KOPT-K1 (cell line): Measurements from ENCODE around the gene PEX11B.

ENCODE experiments used
- H3K27ac ChIP-seq: fragments of 200-600 bp; sonication (generic); 2 replicates; pipeline ENCODE4 v1.5.1; 2016; ENCODE audit warnings: antibody characterized with exemption, mild to moderate bottlenecking, low read depth, low read length; ENCODE audit not compliant: poor library complexity, severe bottlenecking
- H3K36me3 ChIP-seq: fragments of 200-600 bp; sonication (generic); 2 replicates; pipeline ENCODE4 v1.5.1; 2017; ENCODE audit warnings: antibody characterized with exemption, mild to moderate bottlenecking, low read length, moderate library complexity; ENCODE audit not compliant: insufficient read depth
- H3K9me3 ChIP-seq: fragments of 200-600 bp; sonication (generic); 2 replicates; pipeline ENCODE4 v1.5.1; 2017; ENCODE audit warnings: antibody characterized with exemption, low read length, mild to moderate bottlenecking; ENCODE audit not compliant: insufficient read depth, poor library complexity, severe bottlenecking

The PEX11B gene

DNA sequence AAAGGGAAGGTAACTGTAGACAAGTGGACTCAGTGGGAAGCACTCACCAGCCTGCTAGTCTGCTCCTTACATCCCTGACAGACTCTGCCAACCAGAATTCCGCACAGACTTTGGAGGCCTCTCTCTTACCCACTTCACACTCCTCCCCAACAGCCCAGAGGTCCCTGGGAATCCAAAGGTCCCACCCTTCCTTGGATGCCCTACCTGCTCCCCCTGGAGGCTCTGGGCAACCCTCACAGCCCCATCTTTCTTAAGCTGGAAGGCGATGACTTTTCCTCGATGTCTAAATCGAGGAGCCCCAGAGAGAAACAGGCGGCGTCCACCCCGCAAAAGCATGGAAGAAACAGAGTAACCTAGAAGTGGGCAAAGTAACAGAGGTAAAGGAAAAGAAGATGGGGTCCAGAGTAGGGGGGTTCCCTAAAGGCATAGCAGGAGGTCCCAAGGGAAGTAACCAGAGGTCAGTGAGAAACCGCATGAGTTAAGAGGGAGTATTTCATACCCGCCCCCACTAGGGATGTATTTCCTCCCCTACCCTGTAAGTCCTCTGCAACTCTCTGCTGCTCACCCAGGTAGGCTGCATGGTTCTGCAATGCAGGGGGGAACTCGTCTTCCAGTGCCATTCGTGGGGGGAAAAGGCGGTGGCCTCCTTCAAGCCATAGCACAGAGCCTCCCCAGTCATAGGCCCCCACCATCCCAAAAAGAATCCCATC lies 17.1 kb downstream of the PEX11B start:
- no peak overlapping the region for H3K27ac ChIP-seq
- H3K36me3 ChIP-seq: no peaks in the 10 kb centered on the region
- no peaks in the 10 kb centered on the region for H3K9me3 ChIP-seq

DNA sequence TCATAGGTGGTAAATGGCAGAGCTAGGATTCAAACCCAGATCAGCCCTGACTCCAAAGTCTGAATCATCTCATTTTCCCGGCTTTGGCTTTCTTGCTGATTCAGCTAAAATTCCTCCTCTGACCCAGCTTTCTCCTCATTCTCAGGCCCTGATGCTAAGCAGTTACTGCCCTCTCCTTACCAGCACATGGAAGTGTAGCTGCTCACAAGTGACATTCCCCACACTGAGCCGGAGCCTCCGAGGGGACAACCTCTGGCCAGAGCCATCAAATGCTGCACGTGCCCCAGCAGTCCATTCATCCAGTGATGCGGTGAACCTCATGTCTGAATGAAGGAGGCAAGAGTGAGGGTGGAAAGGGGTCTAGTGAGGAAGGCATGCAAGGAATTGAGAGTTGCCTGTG lies 19.8 kb downstream of the PEX11B start:
- Histone ChIP-seq H3K27ac (no peak overlapping the region), H3K36me3 (no peaks in the 10 kb centered on the region), H3K9me3 (no peaks in the 10 kb centered on the region)

DNA sequence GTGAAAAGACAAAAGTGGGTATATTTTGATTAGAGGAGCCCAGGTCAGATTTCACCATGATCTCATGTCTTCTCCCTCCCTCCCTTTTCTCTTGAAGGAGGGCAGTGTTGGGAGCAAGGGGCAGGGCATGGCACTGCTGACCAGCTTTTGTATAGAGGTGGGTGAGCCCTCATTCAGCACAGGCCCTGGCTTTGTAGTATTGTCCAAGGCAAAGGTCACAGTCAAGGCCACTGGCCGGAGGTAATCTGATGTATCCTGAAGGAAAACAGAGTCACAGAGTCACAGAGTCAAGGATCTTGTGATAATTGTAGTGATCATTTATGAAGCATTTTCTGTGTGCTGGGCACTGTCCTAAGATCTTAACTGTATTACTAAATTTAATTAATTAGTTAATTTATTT lies 20.5 kb downstream of the PEX11B start:
- H3K9me3 ChIP-seq: no peaks in the 10 kb centered on the region
- H3K27ac ChIP-seq: no peak overlapping the region
- no peaks in the 10 kb centered on the region for H3K36me3 ChIP-seq

DNA sequence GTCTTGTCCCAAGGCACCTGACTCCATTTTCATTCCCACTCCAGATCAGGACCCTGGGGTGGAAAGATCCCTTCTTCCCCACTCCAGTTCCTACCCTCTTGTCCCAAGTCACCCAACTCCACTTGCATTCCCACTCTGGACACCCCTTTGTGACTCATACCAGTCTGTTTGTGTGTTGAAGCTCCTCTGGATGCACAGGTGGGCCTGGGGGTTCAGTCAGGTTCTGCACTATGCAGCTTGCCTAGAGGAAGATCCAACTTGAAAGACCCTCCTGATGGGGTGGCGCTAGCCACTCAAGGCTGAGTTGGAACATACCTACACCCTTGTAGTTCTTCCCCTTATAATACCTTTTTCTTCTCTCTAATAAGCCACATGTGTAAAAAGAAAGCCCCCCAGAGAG lies 23.0 kb downstream of the PEX11B start:
- Histone ChIP-seq H3K36me3 (no peaks in the 10 kb centered on the region), H3K27ac (no peak overlapping the region), H3K9me3 (no peaks in the 10 kb centered on the region)

DNA sequence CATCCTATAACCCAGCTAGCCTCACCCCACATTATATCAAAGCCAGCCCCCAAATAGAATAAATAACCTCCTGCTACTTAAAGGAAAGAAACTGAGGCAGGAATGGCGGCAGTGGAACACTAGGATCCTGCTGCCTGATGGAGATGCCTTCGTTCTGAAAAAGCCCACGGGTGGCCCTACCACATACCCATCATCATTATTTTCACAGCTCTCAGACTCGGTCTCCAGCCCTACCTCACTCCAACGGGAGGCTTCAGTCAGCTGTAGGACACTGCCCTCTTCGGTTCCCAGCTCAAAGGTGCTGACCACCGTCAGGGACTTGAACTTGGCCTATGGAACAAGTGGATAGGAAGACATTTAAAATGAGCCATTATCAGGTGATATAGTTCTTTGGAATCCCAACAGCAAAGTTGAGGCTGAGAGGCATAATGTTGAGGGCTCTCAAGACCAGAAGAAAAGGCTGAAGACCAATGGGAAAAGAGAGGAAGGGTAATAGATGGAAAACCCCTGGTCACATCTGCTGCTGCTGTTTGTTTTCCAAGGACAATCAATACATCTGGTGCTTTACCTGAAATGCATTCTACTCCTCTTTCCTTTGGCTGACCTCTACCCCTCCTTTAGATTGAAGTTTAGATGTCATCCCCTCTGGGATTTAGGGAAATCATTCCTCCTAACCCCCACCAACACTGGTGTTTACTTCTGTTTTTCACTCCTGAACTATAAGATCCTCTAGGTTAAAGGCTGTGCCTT lies 25.0 kb downstream of the PEX11B start:
- Histone ChIP-seq H3K9me3 (no peaks in the 10 kb centered on the region), H3K36me3 (no peaks in the 10 kb centered on the region), H3K27ac (no peak overlapping the region)

DNA sequence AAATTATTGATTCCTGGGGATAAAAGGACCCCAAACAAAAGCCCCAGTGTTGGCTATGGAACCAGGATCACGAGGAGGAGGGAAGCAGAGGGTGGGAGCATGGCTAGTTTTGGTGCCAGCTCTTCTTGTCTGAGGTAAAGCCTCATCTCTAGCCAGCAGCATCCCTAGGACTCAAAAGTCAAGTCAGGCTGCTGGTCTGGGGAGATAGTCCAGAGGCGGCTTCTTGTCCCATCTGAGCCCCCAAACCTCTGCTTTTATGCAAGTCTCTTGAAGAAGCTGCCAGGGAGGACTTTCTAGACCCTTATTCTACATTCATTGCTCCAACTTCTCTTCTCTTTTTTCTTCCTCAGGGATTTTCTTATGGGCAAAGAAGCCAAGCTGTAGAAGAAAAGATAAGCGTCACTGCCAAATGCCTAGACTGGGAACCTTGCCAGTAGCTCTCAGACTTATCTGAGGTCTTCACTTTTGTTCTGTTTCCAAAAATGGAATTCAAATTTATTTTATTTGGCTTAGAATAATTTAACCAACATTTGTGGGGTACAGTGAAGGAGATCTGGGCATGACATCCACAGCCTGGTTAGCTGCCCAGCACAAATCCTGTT lies 25.9 kb downstream of the PEX11B start:
- Histone ChIP-seq H3K36me3 (no peaks in the 10 kb centered on the region), H3K9me3 (no peaks in the 10 kb centered on the region), H3K27ac (no peak overlapping the region)

DNA sequence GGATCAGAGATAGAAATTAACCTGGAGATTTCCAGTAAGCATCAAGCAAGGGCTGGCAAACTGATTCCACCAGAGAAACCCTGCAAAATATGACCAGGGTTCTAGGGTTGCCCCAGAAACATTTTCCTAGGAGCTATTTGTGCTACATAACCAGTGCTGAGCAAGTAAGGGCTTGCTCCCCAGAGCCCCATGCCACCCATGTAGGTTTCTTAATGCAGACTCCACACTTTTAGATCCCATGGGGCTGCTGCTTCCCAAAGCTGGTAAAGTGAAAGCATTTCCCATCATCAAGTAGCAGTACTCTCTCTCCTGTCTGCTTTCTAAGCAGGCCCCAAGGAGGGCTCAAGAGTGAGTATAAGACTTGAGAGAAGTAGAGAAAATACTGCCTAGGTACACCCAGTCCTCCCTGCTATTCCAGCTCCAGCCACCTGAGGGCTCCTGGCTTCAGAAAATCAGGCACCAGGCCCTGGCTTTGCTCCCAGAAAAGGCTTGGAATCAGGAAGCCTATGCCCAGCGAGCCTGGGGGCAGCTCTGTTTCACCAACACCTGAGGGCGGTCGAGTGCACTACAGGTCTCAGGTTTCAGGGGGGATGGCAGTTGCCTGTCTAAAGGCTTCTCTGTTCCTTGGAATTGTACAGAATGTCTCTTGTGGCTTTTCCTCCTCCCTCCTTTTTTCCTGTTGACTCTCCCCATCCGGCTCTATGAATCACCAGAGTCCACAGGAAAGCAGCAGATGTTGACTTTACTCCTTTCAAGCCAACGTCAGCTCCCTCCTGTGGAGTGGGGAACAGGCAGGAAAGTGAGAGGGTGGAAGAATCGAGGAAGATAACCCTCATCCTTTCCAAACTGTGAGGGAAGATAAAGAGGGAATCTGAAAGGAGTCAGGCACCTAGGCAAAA lies 26.7 kb downstream of the PEX11B start:
- no peaks in the 10 kb centered on the region for H3K9me3 ChIP-seq
- H3K36me3 ChIP-seq: no peaks in the 10 kb centered on the region
- no peak overlapping the region for H3K27ac ChIP-seq

DNA sequence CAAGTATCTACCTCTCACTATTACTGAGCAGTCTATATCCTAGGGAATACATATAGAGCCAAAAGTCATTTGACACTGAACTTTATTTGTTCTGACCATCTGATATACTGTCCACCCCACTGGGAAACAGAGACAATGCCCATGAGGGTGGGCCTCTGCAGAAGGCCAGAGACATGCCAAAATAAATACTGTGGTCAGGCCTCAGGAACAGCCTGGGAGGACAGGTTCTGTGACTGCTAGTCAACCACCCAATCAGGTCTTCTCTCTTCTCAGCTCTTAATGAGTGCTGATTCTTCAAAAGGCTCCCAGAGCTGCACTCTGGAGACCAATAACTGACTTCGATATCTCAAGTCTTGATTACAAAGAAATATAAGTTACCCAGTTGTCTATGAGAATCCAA lies 27.4 kb downstream of the PEX11B start:
- Histone ChIP-seq H3K36me3 (no peaks in the 10 kb centered on the region), H3K27ac (no peak overlapping the region), H3K9me3 (no peaks in the 10 kb centered on the region)

DNA sequence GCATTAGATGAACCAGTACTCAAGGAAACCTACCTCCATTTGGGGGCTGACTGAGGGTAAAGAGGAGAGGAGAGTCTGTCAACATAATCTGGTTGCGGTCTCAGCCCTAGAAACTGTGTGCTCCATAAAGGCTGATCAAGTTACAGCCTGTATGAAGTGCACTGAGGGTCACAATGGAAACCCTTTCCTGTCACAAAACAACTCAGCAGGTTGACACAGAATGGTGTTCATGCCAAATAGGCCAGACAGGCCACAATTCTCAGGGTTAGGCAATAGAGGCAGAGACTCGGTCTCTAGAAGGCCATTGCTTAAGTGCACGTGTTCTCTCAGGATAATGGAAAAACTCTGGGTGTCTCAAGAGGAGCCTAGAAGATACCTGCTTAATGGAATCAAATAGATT lies 28.8 kb downstream of the PEX11B start:
- no peak overlapping the region for H3K27ac ChIP-seq
- no peaks in the 10 kb centered on the region for H3K36me3 ChIP-seq
- H3K9me3 ChIP-seq: no peaks in the 10 kb centered on the region

DNA sequence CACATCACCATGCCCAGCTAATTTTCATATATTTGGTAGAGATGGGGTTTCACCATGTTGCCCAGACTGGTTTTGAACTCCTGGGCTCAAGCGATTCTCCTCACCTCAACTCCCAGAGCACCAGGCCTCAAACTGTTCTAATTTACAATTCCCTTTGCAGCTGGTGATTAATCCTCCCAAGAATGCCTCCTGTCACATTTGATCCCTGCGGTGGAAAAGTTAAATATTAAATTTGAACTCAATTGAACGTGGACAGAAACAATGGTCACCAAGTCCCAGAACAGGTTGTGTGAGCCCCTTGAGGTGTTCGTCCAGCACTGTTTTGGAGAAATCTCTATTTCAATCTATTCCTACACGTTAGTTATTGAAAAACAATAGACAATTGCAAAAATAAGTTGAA lies 30.9 kb downstream of the PEX11B start:
- Histone ChIP-seq H3K27ac (no peak overlapping the region), H3K9me3 (no peaks in the 10 kb centered on the region), H3K36me3 (no peaks in the 10 kb centered on the region)

DNA sequence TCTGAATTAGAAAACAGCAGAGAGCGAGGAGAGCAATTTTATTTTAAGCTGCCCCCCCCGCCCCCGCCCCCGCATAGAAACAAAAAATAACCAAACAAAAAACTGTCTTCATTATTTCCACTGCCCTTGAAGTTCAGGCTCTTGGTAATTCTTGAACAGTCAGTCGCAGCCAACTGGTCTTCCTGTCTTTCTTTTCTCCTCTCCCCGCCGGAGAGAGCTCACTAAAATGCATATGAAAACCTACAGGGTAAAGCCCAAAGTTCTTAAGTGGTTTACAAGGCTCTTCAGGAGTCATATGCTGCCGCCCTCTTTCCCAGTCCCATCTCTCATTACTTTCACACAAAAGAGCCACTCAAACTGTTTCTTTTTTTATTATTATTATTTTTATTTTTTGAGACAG lies 31.7 kb downstream of the PEX11B start:
- H3K27ac ChIP-seq: no peak overlapping the region
- no peaks in the 10 kb centered on the region for H3K9me3 ChIP-seq
- no peaks in the 10 kb centered on the region for H3K36me3 ChIP-seq

DNA sequence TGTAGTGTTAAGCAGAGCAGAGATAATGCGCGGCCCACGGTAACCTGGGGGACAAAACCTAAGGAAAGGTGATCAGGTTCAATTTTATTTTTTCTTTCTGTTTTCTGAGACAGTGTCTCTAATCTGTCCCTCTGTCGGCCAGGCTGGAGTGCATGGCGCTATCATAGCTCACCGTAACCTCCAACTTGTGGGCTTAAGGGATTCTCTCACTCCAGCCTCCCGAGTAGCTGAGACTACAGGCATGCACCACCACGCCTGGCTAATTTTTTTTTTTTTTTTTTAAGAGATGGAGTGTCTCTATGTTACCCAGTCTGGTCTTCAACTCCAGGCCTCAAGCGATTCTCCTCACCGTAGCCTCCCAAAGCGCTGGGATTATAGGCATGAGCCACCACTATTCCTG lies 32.1 kb downstream of the PEX11B start:
- no peaks in the 10 kb centered on the region for H3K9me3 ChIP-seq
- H3K36me3 ChIP-seq: no peaks in the 10 kb centered on the region
- H3K27ac ChIP-seq: no peak overlapping the region

DNA sequence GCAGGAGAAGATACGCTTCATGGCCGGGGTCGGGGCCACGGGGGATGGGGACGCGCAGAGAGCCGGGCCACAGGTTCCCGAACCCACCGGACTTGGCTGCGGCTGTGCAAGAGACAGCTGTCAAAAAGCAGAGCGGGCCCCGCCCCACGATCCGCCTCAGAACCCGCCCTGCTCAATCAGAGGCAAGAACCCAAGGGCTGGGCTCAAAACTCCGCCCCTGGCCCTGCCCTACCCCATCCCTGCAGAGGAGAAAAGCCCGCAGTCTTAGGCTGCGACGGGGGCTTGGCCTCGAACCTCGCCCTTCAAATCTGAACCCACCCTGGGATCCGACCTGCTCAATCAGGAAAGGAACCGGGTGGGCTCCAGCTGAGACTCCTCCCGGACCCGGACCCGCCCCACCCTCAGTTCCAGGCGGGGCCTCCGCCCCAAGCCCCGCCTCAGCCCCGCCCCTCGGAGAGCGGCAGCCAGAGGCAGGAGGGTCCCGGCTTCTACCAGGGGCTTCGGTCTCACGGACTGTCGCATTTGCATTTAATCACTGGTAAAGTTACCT lies 32.7 kb downstream of the PEX11B start, which contains the start of gene ANKRD35:
Gene ANKRD35, minus strand, starts transcription at position 129 of the 550 bp plus-strand sequence. Its CDS starts 108 bp downstream, at position 21.
- no peaks in the 10 kb centered on the region for H3K36me3 ChIP-seq
- H3K9me3 ChIP-seq: no peaks in the 10 kb centered on the region
- H3K27ac ChIP-seq: no peak within 1 kb of the TSS

DNA sequence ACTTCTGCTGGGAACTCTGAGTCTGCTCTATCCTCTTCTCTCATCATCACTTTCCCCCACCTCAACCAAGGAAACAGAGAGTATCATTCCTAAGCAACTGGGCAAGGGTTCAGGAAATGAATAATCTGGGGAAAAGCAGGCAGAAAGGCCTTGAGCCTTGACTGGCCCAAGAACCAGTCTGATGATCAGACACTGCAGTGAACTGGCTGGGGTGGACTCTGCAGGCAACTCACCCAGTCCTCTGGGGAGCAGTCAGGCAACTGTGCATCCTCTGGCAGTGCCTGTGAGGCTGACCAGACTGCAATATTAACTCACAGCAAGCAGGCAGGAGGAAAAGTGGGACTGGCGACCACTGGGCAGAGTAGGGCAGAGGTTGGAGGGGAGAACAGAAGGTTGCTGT lies 33.8 kb downstream of the PEX11B start:
- no peaks in the 10 kb centered on the region for H3K36me3 ChIP-seq
- no peak overlapping the region for H3K27ac ChIP-seq
- H3K9me3 ChIP-seq: no peaks in the 10 kb centered on the region
